ENCODE data around the gene ANXA11. TPM values are rescaled to one million over a fixed set of nuclear protein-coding genes. Genes with fewer than 3 reads are reported as not detected.

Gene ANXA11
- total RNA-seq, 1 experiment from 2014 or later = 68.1 TPM

- no peak overlapping the region for H4K91ac ChIP-seq (ENCODE audit: insufficient read length, low read depth, low read length)
- H2BK20ac ChIP-seq (ENCODE audit: low read depth, low read length, poor library complexity, severe bottlenecking) = no peak overlapping the region
- H3K4ac ChIP-seq (ENCODE audit: low read depth, low read length) = no peak overlapping the region
- DNase-seq = no peak
- H2AK5ac ChIP-seq (ENCODE audit: insufficient read length, low read length) = no peak overlapping the region
- no peaks in the 10 kb centered on the region for H3K79me1 ChIP-seq (ENCODE audit: insufficient read depth, low read depth, low read length, poor library complexity, severe bottlenecking)
- no peak overlapping the region for H3K9ac ChIP-seq (ENCODE audit: extremely low read depth, insufficient read length, low read length)
- H4K8ac ChIP-seq (replicated peaks; ENCODE audit: insufficient read length, low read depth, low read length) = no peak overlapping the region
- H3K27me3 ChIP-seq (ENCODE audit: insufficient read depth, low read length) = no peaks in the 10 kb centered on the region
- Mint-ChIP-seq H3K36me3 (ENCODE audit: insufficient read depth in 1 of 3, low read depth in 3 of 3) (peaks cover 0 to 2% (median 0%) of the 10 kb centered on the region in 3 experiments; a peak in 4 of 7 replicates), H3K4me1 (peaks cover 30 to 51% of the 10 kb centered on the region in 2 experiments), H3K4me3 (no peak overlapping the region), H3K9me3 (no peaks in the 10 kb centered on the region), H3K27ac (no peak overlapping the region), H3K27me3 (ENCODE audit: low read depth) (no peaks in the 10 kb centered on the region)
- H3K56ac ChIP-seq (ENCODE audit: insufficient read length, low read depth, low read length) = no peak overlapping the region
- no peaks in the 10 kb centered on the region for H3K23me2 ChIP-seq (ENCODE audit: insufficient read length, low read depth, low read length, poor library complexity, severe bottlenecking)
- H3K79me2 ChIP-seq (ENCODE audit: insufficient read depth, low read length) = peaks cover 3% of the 10 kb centered on the region; the same call in 1 of the 2 replicates
- no peak overlapping the region for H3K14ac ChIP-seq (ENCODE audit: insufficient read depth, low read length)
- no peak overlapping the region for H4K5ac ChIP-seq (ENCODE audit: insufficient read length, low read depth, low read length)
- H3K18ac ChIP-seq (ENCODE audit: insufficient read length, low read depth, low read length) = no peak overlapping the region
- H3K4me1 ChIP-seq (ENCODE audit: insufficient read depth, low read length) = no peaks in the 10 kb centered on the region; the same call in 1 of the 2 replicates
- no peak overlapping the region for H3K4me2 ChIP-seq (ENCODE audit: insufficient read depth, insufficient read length, low read length)
- H4K20me1 ChIP-seq (ENCODE audit: control insufficient read depth, insufficient read depth, insufficient read length) = no peaks in the 10 kb centered on the region
- H3K9me3 ChIP-seq (ENCODE audit: control insufficient read depth, low read depth, low read length) = no peaks in the 10 kb centered on the region
- no peak overlapping the region for H2BK15ac ChIP-seq (ENCODE audit: low read depth, low read length)
- H2BK5ac ChIP-seq (ENCODE audit: insufficient read length, low read length) = no peak overlapping the region
- TF ChIP-seq CTCF (conservative IDR thresholded peaks at IDR 0.05) = no peak
- no peak overlapping the region for H2AFZ ChIP-seq (ENCODE audit: low read length)
- H2BK120ac ChIP-seq (ENCODE audit: low read depth, low read length, poor library complexity, severe bottlenecking) = no peak overlapping the region
- no peak overlapping the region for H3K27ac ChIP-seq (ENCODE audit: insufficient read length, low read depth, low read length)
- H3T11ph ChIP-seq (ENCODE audit: low read length) = no peak overlapping the region
- no peak overlapping the region for H2BK12ac ChIP-seq (ENCODE audit: insufficient read length, low read depth, low read length)
- H3K23ac ChIP-seq (ENCODE audit: insufficient read length, low read depth, low read length) = no peak overlapping the region
Observed at GRCh38 chr10:80192553-80192952, 12.8 kb downstream of the ANXA11 start.

Data from H9 (cell line).